ENCODE results near the gene KANSL1.
"Not testable (repeated sequence)": the region's sequence is repeated elsewhere in the genome, so short reads cannot be mapped to it uniquely, and the experiment has no call there.

KANSL1 gene

GRCh38 chr17:46193151-46193625 lies at the start of gene KANSL1:
TSS of gene KANSL1 (minus strand) at chr17:46193429. CDS start at chr17:46172143, 21,286 bp downstream.
- TF ChIP-seq ZNF274 (IDR thresholded peaks at IDR 0.05; ENCODE audit: low read depth, low read length), result no peak
- H3K4me3 ChIP-seq (ENCODE audit: low read length), result peak within 1 kb of the TSS; percentile 98

GRCh38 chr17:46231359-46231758 lies 38.1 kb upstream of the KANSL1 start:
- H3K4me3 ChIP-seq (ENCODE audit: low read length), result not testable (repeated sequence)

GRCh38 chr17:46225274-46225794 lies 32.1 kb upstream of the KANSL1 start:
- H3K4me3 ChIP-seq (ENCODE audit: low read length), result peak overlapping the region; percentile 55; the same call in 1 of the 2 replicates

GRCh38 chr17:46224864-46225263 lies 31.6 kb upstream of the KANSL1 start:
- peak overlapping the region; percentile 55 for H3K4me3 ChIP-seq (ENCODE audit: low read length)

GRCh38 chr17:46223041-46223440 lies 29.8 kb upstream of the KANSL1 start:
- not testable (repeated sequence) for H3K4me3 ChIP-seq (ENCODE audit: low read length)

GRCh38 chr17:46216682-46217081 lies 23.5 kb upstream of the KANSL1 start:
- TF ChIP-seq ZNF274 (IDR thresholded peaks at IDR 0.05; ENCODE audit: low read depth, low read length), result no peak
- H3K4me3 ChIP-seq (ENCODE audit: low read length), result no peak overlapping the region

GRCh38 chr17:46212634-46213435 lies 19.6 kb upstream of the KANSL1 start:
- no peak overlapping the region for H3K4me3 ChIP-seq (ENCODE audit: low read length)
- TF ChIP-seq ZNF274 (IDR thresholded peaks at IDR 0.05; ENCODE audit: low read depth, low read length), result no peak

GRCh38 chr17:46208997-46209396 lies 15.8 kb upstream of the KANSL1 start:
- TF ChIP-seq ZNF274 (IDR thresholded peaks at IDR 0.05; ENCODE audit: low read depth, low read length), result no peak

GRCh38 chr17:46205975-46206374 lies 12.7 kb upstream of the KANSL1 start:
- no peak overlapping the region for H3K4me3 ChIP-seq (ENCODE audit: low read length)
- no peak for TF ChIP-seq ZNF274 (IDR thresholded peaks at IDR 0.05; ENCODE audit: low read depth, low read length)

More at GRCh38 chr17:46208997-46209396, 15.8 kb upstream of the KANSL1 start:
- H3K4me3 ChIP-seq (ENCODE audit: low read length), result no peak overlapping the region

GRCh38 chr17:46202424-46202823 lies 9.2 kb upstream of the KANSL1 start:
- TF ChIP-seq ZNF274 (IDR thresholded peaks at IDR 0.05; ENCODE audit: low read depth, low read length), result no peak
- no peak overlapping the region for H3K4me3 ChIP-seq (ENCODE audit: low read length)

- no peak for TF ChIP-seq ZNF274 (IDR thresholded peaks at IDR 0.05; ENCODE audit: low read depth, low read length)
- H3K4me3 ChIP-seq (ENCODE audit: low read length), result no peak overlapping the region
Observed at GRCh38 chr17:46201491-46201890, 8.3 kb upstream of the KANSL1 start.

- H3K4me3 ChIP-seq (ENCODE audit: low read length), result no peak overlapping the region
- no peak for TF ChIP-seq ZNF274 (IDR thresholded peaks at IDR 0.05; ENCODE audit: low read depth, low read length)
Observed at GRCh38 chr17:46200197-46200596, 7.0 kb upstream of the KANSL1 start.

GRCh38 chr17:46199379-46199778 lies 6.2 kb upstream of the KANSL1 start:
- TF ChIP-seq ZNF274 (IDR thresholded peaks at IDR 0.05; ENCODE audit: low read depth, low read length), result no peak
- H3K4me3 ChIP-seq (ENCODE audit: low read length), result no peak overlapping the region

- H3K4me3 ChIP-seq (ENCODE audit: low read length), result no peak overlapping the region
- TF ChIP-seq ZNF274 (IDR thresholded peaks at IDR 0.05; ENCODE audit: low read depth, low read length), result no peak
Observed at GRCh38 chr17:46198233-46198632, 5.0 kb upstream of the KANSL1 start.

- no peak overlapping the region for H3K4me3 ChIP-seq (ENCODE audit: low read length)
- TF ChIP-seq ZNF274 (IDR thresholded peaks at IDR 0.05; ENCODE audit: low read depth, low read length), result no peak
Observed at GRCh38 chr17:46197530-46197929, 4.3 kb upstream of the KANSL1 start.

Measured in GM08714 (cell line).